GM12874 (cell line): ENCODE results near the gene TBXA2R.

Experiments
- CTCF ChIP-seq: IDR thresholded peaks from 2 replicates; pipeline ENCODE4 v1.5.1; 2011; ENCODE audit warnings: low read depth, mild to moderate bottlenecking, control low read depth, low read length, moderate library complexity; ENCODE audit not compliant: insufficient read depth

The TBXA2R gene

GRCh38 chr19:3606690-3607289 is at the start of gene TBXA2R:
Gene TBXA2R, minus strand, starts transcription at chr19:3606875. Its CDS starts 6,241 bp downstream, at chr19:3600634.
- TF ChIP-seq CTCF, result no peak

DNA sequence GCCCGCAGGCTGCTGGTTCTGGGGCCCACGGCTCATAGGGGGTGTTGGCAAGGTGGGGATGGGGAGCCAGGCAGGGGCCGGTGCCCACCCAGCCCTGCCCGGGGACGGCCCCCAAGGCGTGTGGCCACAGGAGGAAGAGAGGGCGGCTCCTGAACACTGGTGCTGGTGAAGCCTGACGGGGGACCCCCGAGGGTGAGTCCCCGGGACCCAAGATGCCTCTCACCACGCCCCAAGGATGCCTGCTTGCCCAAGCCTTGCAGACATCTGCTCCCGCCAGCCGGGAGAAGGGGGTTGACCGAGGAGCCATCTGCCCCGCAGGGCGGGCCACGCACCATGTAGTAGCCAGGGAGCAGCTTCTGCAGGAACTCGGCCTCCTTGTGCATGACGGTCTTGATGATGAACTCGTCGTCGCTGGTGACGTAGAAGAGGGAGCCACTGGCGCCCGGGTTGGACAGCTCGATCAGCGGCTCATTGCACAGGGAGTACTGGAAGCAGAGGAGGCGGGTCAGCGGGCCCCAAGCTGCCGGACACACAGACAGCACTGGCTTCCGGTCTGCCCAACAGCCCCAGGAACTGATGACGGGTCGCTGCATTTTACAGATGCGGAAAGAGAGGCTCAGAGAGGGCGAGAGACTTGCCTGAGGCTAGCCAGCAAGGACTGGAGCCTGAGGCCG is 49.5 kb upstream of the TBXA2R start:
- no peak for TF ChIP-seq CTCF

GRCh38 chr19:3655402-3656072 is 48.9 kb upstream of the TBXA2R start:
- no peak for TF ChIP-seq CTCF

DNA sequence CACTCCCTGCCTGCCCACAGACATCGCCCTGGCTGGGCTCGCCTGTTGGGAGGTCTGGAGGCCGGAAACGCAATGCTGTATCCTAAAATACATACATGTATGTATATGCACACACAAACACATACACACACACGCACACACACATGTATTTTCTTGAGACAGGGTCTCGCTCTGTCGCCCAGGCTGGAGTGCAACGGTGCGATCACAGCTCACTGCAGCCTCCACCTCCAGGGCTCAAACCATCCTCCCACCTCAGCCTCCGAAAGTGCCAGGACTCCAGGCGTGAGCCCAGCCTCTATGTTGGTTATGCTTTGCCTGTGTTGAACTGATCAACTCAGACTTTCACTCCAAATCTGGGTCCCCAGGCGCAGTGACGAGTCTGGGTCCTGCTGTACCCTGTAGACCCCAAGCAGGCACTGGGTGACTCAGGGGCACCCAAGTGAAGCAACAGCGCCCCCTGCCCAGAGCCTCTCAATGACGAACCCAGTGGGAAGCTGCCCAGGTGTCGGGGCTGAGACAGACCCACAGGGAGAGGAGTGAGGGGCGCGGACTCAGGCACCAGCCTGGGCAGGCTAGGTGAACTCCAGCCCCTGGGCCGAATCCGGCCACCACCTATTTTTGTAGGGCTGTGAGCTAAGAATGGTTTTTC is 47.3 kb upstream of the TBXA2R start:
- 0 out of 2 replicates have a peak, but pooled peaks have one; percentile 6 for TF ChIP-seq CTCF

DNA sequence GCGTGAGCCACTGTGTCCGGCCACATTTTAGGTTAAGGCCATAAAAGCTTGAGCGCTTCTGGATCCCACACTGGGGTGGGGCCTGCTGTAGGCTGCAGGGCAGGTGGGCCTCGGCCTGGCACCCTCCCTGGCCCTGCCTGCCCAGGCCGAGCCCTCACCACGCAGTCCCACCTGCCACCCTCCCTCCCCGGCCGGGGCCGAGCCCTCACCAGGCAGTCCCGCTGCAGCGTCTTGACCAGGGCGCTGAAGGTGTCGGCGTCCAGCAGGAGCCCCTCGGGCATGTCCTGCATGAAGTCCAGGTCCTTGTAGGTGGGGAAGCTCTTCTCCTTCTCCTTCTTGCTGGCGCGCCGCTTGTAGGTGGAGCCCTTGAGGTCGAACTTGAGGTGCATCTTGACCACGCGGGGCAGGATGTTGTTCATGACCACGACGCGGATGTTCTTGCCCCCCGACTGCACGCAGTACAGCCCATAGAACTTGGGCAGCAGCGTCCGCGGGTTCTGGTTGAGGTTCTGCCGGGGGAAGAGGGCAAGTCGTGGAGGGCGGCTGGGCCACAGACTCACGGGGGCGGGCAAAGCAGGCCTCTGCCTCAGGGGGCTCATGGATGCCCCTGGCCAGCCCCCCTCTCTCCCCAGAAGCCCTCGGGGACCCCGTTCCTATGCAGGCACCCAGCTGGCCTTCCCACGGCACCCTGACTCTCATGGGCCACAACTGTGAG is 46.6 kb upstream of the TBXA2R start:
- TF ChIP-seq CTCF, result no peak

GRCh38 chr19:3652422-3652821 is 45.7 kb upstream of the TBXA2R start:
- TF ChIP-seq CTCF, result no peak
